ENCODE results near the gene NETO2.
A peak's percentile ranks its signal among the peaks of the same experiment; 100 is the strongest.
"Not testable (repeated sequence)": the region's sequence is repeated elsewhere in the genome, so short reads cannot be mapped to it uniquely, and the experiment has no call there.

The NETO2 gene, protein sequence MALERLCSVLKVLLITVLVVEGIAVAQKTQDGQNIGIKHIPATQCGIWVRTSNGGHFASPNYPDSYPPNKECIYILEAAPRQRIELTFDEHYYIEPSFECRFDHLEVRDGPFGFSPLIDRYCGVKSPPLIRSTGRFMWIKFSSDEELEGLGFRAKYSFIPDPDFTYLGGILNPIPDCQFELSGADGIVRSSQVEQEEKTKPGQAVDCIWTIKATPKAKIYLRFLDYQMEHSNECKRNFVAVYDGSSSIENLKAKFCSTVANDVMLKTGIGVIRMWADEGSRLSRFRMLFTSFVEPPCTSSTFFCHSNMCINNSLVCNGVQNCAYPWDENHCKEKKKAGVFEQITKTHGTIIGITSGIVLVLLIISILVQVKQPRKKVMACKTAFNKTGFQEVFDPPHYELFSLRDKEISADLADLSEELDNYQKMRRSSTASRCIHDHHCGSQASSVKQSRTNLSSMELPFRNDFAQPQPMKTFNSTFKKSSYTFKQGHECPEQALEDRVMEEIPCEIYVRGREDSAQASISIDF

DNA sequence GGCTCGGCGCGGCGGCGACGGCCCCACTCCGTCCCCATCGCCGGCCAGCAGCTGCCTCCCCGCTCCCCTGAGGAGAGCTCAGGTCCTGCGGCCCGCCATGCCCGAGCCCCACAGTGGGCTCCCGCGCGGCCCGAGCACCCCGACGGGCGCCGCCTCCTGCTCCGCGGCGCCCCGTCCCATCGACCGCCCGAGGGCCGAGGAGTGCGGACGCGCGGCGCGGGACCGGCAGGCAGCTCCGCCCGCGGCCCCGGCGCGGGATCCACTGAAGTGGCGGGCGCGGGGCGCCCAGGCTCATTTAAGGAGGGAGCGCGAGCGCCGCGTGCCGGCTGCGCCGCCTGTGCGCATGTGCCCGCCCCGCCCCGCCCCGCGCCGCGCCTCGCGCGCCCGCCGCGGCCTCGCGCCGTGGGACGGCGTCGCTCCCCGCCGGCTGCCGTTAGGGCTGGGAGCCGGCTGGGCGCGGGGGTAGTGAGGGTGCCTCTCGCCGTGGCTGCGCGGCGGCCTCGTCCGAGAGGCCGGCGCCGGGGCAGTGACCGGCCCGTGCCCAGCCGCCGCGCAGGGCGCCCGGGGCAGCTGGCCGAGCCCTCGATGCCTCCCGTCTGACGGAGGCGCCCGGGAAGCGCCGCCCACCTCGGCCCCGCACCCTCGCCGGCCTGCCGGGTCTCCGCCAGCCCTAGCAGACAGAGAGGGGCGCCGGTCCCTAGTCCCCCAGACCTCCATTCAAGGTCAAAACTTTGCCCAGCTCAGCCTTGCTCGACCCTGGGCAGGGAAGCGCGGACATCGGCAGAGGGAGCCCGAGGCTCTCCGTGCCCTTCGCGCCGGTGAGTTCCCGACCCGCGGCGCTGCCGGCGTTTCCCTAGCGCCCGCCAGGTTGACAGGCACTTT is at the start of gene NETO2:
NETO2 (minus strand) TSS at position 269 of the 882 bp plus-strand sequence. CDS start 333 bp downstream, outside the sequence.
- Histone ChIP-seq H3K27ac (ENCODE audit: low read length) (no peak within 1 kb of the TSS), H3K4me3 (ENCODE audit: low read length in 2 of 2) (peak within 1 kb of the TSS; percentile 29 to 61), H3K9me3 (ENCODE audit: control insufficient read depth in 2 of 2, low read length in 2 of 2) (no peaks in the 10 kb centered on the region), H3K27me3 (ENCODE audit: control insufficient read depth in 1 of 2, insufficient read depth in 2 of 2, low read length in 2 of 2) (peaks cover 13 to 41% of the 10 kb centered on the region in 2 donors), H3K36me3 (ENCODE audit: control insufficient read depth in 2 of 2, insufficient read depth in 2 of 2, low read length in 2 of 2) (no peaks in the 10 kb centered on the region), H3K4me1 (ENCODE audit: control insufficient read depth, insufficient read depth, low read length) (peaks cover 19% of the 10 kb centered on the region), H3K9ac (ENCODE audit: low read length in 2 of 2) (no peak within 1 kb of the TSS)

DNA sequence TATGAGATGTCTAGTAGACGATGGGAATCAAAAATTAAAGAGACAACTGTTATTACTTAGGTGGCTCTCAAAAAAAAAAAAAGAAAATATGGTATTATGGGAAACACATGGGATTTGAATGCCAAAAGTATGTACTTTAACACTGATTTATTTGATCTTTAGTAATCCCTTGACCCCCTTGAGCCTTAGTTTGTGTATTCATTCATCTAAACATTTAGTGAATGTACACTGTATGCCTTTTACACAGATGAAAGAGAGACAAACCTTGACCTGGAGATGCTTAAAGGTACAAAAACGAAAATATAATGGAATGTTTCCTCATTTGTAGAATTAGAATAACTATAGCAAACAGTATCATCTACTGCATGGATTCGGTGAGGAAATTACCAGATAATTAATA is 38.6 kb upstream of the NETO2 start:
- H3K27me3 ChIP-seq (ENCODE audit: control insufficient read depth in 1 of 2, insufficient read depth in 2 of 2, low read length in 2 of 2) = no peaks in the 10 kb centered on the region

GRCh38 chr16:47181066-47181465 is 37.3 kb upstream of the NETO2 start:
- H3K9me3 ChIP-seq (ENCODE audit: control insufficient read depth in 2 of 2, low read length in 2 of 2); H3K27me3 ChIP-seq (ENCODE audit: control insufficient read depth in 1 of 2, insufficient read depth in 2 of 2, low read length in 2 of 2); H3K36me3 ChIP-seq (ENCODE audit: control insufficient read depth in 2 of 2, insufficient read depth in 2 of 2, low read length in 2 of 2); H3K9ac ChIP-seq (ENCODE audit: low read length in 2 of 2); H3K4me1 ChIP-seq (ENCODE audit: control insufficient read depth, insufficient read depth, low read length); H3K27ac ChIP-seq (ENCODE audit: low read length); H3K4me3 ChIP-seq (ENCODE audit: low read length in 2 of 2): not testable (repeated sequence)

More for the DNA sequence above, 38.6 kb upstream of the NETO2 start:
- Histone ChIP-seq H3K4me3 (ENCODE audit: low read length in 2 of 2) (no peak overlapping the region), H3K36me3 (ENCODE audit: control insufficient read depth in 2 of 2, insufficient read depth in 2 of 2, low read length in 2 of 2) (no peaks in the 10 kb centered on the region), H3K27ac (ENCODE audit: low read length) (no peak overlapping the region), H3K4me1 (ENCODE audit: control insufficient read depth, insufficient read depth, low read length) (no peaks in the 10 kb centered on the region), H3K9me3 (ENCODE audit: control insufficient read depth in 2 of 2, low read length in 2 of 2) (no peaks in the 10 kb centered on the region), H3K9ac (ENCODE audit: low read length in 2 of 2) (no peak overlapping the region)

DNA sequence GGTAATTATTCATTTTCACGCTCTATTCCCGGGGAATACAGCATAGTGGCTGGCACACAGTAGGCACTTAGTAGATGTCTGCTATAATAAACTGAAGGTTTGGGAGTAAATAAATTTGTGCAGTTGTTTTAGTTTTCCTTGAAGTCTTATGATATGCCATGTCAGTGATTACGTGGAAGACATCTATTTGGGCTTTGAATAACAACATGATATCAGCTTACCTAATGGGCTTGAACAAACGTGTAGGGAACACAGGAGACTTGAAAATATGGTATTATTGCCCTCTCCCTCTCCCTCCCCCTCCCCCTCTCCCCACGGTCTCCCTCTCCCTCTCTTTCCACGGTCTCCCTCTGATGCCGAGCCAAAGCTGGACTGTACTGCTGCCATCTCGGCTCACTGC is 36.3 kb upstream of the NETO2 start:
- Histone ChIP-seq H3K4me3 (ENCODE audit: low read length in 2 of 2) (no peak overlapping the region), H3K27me3 (ENCODE audit: control insufficient read depth in 1 of 2, insufficient read depth in 2 of 2, low read length in 2 of 2) (no peaks in the 10 kb centered on the region), H3K36me3 (ENCODE audit: control insufficient read depth in 2 of 2, insufficient read depth in 2 of 2, low read length in 2 of 2) (no peaks in the 10 kb centered on the region), H3K9me3 (ENCODE audit: control insufficient read depth in 2 of 2, low read length in 2 of 2) (no peaks in the 10 kb centered on the region), H3K4me1 (ENCODE audit: control insufficient read depth, insufficient read depth, low read length) (no peaks in the 10 kb centered on the region), H3K9ac (ENCODE audit: low read length in 2 of 2) (no peak overlapping the region), H3K27ac (ENCODE audit: low read length) (no peak overlapping the region)

DNA sequence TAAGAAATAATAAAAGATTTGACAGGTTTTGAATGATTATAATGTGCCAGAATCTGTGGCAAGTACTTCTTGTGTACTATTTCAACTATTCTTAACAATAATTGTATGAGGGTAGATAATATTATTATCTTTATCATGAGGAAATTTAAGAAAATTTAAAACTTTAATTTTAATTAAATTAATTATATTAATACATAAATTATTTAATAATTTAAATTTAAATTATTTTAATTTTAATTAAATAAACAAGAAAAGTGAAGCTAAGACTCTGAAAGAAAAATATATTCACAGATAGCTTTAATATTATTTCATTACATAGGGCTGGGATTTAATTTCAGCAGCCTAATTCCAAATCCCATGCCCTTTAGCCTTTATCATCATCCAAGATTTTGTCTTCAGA is 31.4 kb upstream of the NETO2 start:
- H3K36me3 ChIP-seq (ENCODE audit: control insufficient read depth in 2 of 2, insufficient read depth in 2 of 2, low read length in 2 of 2) = no peaks in the 10 kb centered on the region
- no peaks in the 10 kb centered on the region for H3K27me3 ChIP-seq (ENCODE audit: control insufficient read depth in 1 of 2, insufficient read depth in 2 of 2, low read length in 2 of 2)
- no peak overlapping the region for H3K9ac ChIP-seq (ENCODE audit: low read length in 2 of 2)
- H3K9me3 ChIP-seq (ENCODE audit: control insufficient read depth in 2 of 2, low read length in 2 of 2) = no peaks in the 10 kb centered on the region
- no peak overlapping the region for H3K27ac ChIP-seq (ENCODE audit: low read length)
- no peak overlapping the region for H3K4me3 ChIP-seq (ENCODE audit: low read length in 2 of 2)
- no peaks in the 10 kb centered on the region for H3K4me1 ChIP-seq (ENCODE audit: control insufficient read depth, insufficient read depth, low read length)

DNA sequence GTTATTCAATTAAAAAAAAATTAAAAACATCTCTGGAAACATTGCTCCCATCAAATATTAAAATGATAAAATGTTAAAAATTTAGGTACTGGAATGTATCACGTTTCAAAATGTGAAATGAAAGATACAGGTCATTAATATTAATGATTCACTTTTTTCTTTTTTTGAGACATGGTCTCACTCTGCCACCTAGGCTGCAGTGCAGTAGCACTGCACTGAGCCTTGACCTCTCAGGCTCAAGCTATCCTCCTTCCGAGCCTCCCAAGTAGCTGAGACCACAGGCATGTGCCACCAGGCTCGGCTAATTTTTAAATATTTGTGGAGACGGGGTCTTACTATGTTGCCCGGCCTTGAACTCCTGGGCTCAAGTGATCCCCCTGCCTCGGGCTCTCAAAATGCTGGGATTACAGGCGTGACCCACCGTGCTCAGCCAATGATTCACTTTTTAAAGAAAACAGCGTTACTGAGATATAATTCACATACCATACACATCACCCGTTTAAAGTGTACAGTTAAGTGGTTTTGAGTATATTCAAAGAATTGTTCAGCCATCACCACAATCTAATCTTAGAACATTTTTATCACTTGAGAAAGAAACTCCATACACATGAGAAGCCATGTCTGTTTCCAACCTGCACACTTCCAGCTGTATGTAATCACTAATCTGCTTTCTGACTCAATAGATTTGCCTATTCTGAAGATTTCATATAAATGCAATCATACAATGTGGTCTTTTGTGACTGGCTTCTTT is 19.1 kb upstream of the NETO2 start:
- no peak overlapping the region for H3K27ac ChIP-seq (ENCODE audit: low read length)
- H3K9ac ChIP-seq (ENCODE audit: low read length in 2 of 2) = no peak overlapping the region
- H3K4me1 ChIP-seq (ENCODE audit: control insufficient read depth, insufficient read depth, low read length) = no peaks in the 10 kb centered on the region
- no peaks in the 10 kb centered on the region for H3K9me3 ChIP-seq (ENCODE audit: control insufficient read depth in 2 of 2, low read length in 2 of 2)
- H3K36me3 ChIP-seq (ENCODE audit: control insufficient read depth in 2 of 2, insufficient read depth in 2 of 2, low read length in 2 of 2) = peaks cover 0 to 2% of the 10 kb centered on the region in 2 donors
- no peak overlapping the region for H3K4me3 ChIP-seq (ENCODE audit: low read length in 2 of 2)
- no peaks in the 10 kb centered on the region for H3K27me3 ChIP-seq (ENCODE audit: control insufficient read depth in 1 of 2, insufficient read depth in 2 of 2, low read length in 2 of 2)

DNA sequence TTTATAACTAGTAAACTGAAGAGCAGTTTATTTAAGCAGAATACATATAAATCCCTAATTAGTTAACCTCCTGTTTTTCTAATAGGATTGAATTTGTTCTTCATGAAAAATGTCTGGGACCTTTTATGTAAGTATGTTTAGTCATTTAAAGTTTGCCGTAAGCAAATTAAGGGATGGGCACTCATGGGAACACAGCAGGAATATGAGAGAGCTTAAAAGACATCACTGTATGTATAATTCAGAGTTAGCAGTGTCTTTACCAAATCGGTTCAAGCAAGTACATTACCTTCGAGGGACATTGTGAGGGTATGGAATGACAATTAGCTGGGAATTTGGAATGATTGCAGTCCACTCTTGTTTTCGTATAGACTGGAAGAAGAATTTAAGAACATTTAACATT is 17.7 kb upstream of the NETO2 start:
- Histone ChIP-seq H3K9ac (ENCODE audit: low read length in 2 of 2) (no peak overlapping the region), H3K9me3 (ENCODE audit: control insufficient read depth in 2 of 2, low read length in 2 of 2) (no peaks in the 10 kb centered on the region), H3K4me1 (ENCODE audit: control insufficient read depth, insufficient read depth, low read length) (no peaks in the 10 kb centered on the region), H3K36me3 (ENCODE audit: control insufficient read depth in 2 of 2, insufficient read depth in 2 of 2, low read length in 2 of 2) (peaks cover 8 to 11% of the 10 kb centered on the region in 2 donors), H3K27me3 (ENCODE audit: control insufficient read depth in 1 of 2, insufficient read depth in 2 of 2, low read length in 2 of 2) (no peaks in the 10 kb centered on the region), H3K4me3 (ENCODE audit: low read length in 2 of 2) (no peak overlapping the region), H3K27ac (ENCODE audit: low read length) (no peak overlapping the region)

GRCh38 chr16:47160422-47160821 is 16.7 kb upstream of the NETO2 start:
- H3K27me3 ChIP-seq (ENCODE audit: control insufficient read depth in 1 of 2, insufficient read depth in 2 of 2, low read length in 2 of 2) = no peaks in the 10 kb centered on the region

GRCh38 chr16:47158992-47159391 is 15.2 kb upstream of the NETO2 start:
- Histone ChIP-seq H3K27ac (ENCODE audit: low read length) (no peak overlapping the region), H3K9me3 (ENCODE audit: control insufficient read depth in 2 of 2, low read length in 2 of 2) (no peaks in the 10 kb centered on the region), H3K36me3 (ENCODE audit: control insufficient read depth in 2 of 2, insufficient read depth in 2 of 2, low read length in 2 of 2) (peaks cover 8 to 12% of the 10 kb centered on the region in 2 donors)

More at GRCh38 chr16:47160422-47160821, 16.7 kb upstream of the NETO2 start:
- H3K27ac ChIP-seq (ENCODE audit: low read length) = no peak overlapping the region
- H3K36me3 ChIP-seq (ENCODE audit: control insufficient read depth in 2 of 2, insufficient read depth in 2 of 2, low read length in 2 of 2) = peaks cover 8 to 11% of the 10 kb centered on the region in 2 donors
- no peaks in the 10 kb centered on the region for H3K4me1 ChIP-seq (ENCODE audit: control insufficient read depth, insufficient read depth, low read length)
- no peaks in the 10 kb centered on the region for H3K9me3 ChIP-seq (ENCODE audit: control insufficient read depth in 2 of 2, low read length in 2 of 2)
- H3K4me3 ChIP-seq (ENCODE audit: low read length in 2 of 2) = no peak overlapping the region
- H3K9ac ChIP-seq (ENCODE audit: low read length in 2 of 2) = no peak overlapping the region

GRCh38 chr16:47156680-47157215 is 13.0 kb upstream of the NETO2 start:
- no peak overlapping the region for H3K4me3 ChIP-seq (ENCODE audit: low read length in 2 of 2)
- no peaks in the 10 kb centered on the region for H3K27me3 ChIP-seq (ENCODE audit: control insufficient read depth in 1 of 2, insufficient read depth in 2 of 2, low read length in 2 of 2)
- H3K36me3 ChIP-seq (ENCODE audit: control insufficient read depth in 2 of 2, insufficient read depth in 2 of 2, low read length in 2 of 2) = peaks cover 8 to 17% of the 10 kb centered on the region in 2 donors
- no peak overlapping the region for H3K9ac ChIP-seq (ENCODE audit: low read length in 2 of 2)
- no peak overlapping the region for H3K27ac ChIP-seq (ENCODE audit: low read length)
- no peaks in the 10 kb centered on the region for H3K9me3 ChIP-seq (ENCODE audit: control insufficient read depth in 2 of 2, low read length in 2 of 2)
- no peaks in the 10 kb centered on the region for H3K4me1 ChIP-seq (ENCODE audit: control insufficient read depth, insufficient read depth, low read length)

More at GRCh38 chr16:47158992-47159391, 15.2 kb upstream of the NETO2 start:
- Histone ChIP-seq H3K27me3 (ENCODE audit: control insufficient read depth in 1 of 2, insufficient read depth in 2 of 2, low read length in 2 of 2) (no peaks in the 10 kb centered on the region), H3K4me3 (ENCODE audit: low read length in 2 of 2) (no peak overlapping the region), H3K4me1 (ENCODE audit: control insufficient read depth, insufficient read depth, low read length) (no peaks in the 10 kb centered on the region), H3K9ac (ENCODE audit: low read length in 2 of 2) (no peak overlapping the region)
